Panc1 (cell line): ENCODE measurements around the gene MYH10.

Experiments used
- CTCF ChIP-seq: fragments of 450-650 bp; IDR thresholded peaks from 2 replicates; pipeline ENCODE4 v1.5.1; 2017; ENCODE audit warnings: mild to moderate bottlenecking
- POLR2AphosphoS5 ChIP-seq: IDR thresholded peaks from 2 replicates; pipeline ENCODE4 v1.6.1; 2012; ENCODE audit warnings: mild to moderate bottlenecking, low read depth, low read length, moderate library complexity
- TCF7L2 ChIP-seq: IDR thresholded peaks from 2 replicates; pipeline ENCODE4 v1.6.1; 2011; ENCODE audit warnings: mild to moderate bottlenecking, low read depth, low read length, inconsistent platforms
- TF ChIP-seq, protein P1 (sequence below), 2 experiments: IDR thresholded peaks; 2 replicates each; pipeline ENCODE4 v1.6.1; 2011 to 2012; ENCODE audit warnings: low read depth in 2 of 2, control low read depth in 1 of 2, low read length in 1 of 2, mild to moderate bottlenecking in 1 of 2, moderate library complexity in 1 of 2; ENCODE audit not compliant: insufficient read depth in 1 of 2

DNA sequence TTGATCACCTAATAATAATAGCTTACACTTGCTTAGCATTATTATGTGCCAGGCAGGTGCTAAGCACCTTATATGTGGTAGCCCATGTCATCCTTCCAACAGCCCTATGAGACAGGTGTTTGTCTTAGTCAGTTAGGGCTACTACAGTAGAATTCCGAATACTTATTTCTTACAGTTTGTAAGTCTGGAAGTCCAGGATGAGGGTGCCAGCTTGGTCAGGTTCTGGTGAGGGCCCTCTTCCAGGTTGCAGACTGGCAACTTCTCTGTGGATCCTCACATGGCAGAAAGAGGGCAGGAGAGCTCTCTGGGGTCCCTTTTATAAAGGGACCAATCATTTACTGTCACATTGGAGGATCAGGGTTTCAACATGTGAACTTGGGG, 19.6 kb upstream of the MYH10 start:
- TF ChIP-seq CTCF (no peak), POLR2AphosphoS5 (no peak), TCF7L2 (no peak)
- TF ChIP-seq, protein P1, sequence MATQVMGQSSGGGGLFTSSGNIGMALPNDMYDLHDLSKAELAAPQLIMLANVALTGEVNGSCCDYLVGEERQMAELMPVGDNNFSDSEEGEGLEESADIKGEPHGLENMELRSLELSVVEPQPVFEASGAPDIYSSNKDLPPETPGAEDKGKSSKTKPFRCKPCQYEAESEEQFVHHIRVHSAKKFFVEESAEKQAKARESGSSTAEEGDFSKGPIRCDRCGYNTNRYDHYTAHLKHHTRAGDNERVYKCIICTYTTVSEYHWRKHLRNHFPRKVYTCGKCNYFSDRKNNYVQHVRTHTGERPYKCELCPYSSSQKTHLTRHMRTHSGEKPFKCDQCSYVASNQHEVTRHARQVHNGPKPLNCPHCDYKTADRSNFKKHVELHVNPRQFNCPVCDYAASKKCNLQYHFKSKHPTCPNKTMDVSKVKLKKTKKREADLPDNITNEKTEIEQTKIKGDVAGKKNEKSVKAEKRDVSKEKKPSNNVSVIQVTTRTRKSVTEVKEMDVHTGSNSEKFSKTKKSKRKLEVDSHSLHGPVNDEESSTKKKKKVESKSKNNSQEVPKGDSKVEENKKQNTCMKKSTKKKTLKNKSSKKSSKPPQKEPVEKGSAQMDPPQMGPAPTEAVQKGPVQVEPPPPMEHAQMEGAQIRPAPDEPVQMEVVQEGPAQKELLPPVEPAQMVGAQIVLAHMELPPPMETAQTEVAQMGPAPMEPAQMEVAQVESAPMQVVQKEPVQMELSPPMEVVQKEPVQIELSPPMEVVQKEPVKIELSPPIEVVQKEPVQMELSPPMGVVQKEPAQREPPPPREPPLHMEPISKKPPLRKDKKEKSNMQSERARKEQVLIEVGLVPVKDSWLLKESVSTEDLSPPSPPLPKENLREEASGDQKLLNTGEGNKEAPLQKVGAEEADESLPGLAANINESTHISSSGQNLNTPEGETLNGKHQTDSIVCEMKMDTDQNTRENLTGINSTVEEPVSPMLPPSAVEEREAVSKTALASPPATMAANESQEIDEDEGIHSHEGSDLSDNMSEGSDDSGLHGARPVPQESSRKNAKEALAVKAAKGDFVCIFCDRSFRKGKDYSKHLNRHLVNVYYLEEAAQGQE (IDR thresholded peaks at IDR 0.05; ENCODE audit: insufficient read depth in 1 of 2, low read depth in 2 of 2, low read length in 1 of 2) = no peak
